Measurements from ENCODE around the gene P4HA2. TPM values are rescaled to one million over a fixed set of nuclear protein-coding genes. Genes with fewer than 3 reads are reported as not detected.

The P4HA2 gene
- total and polyA plus RNA-seq, 2 of the 8 experiments (the other 6 are each of a cell fraction or from before 2014, with no cell fraction given) = 7.4 to 9.3 TPM

GRCh38 chr5:132195727-132196126, 31.9 kb downstream of the P4HA2 start (continued):
- no peak for TF ChIP-seq CHD7 (IDR thresholded peaks at IDR 0.05; ENCODE audit: insufficient replicate concordance, low read length)
- TF ChIP-seq YY1 (IDR thresholded peaks at IDR 0.05; ENCODE audit: low read depth, low read length) = no peak
- no peak for TF ChIP-seq CEBPB (IDR thresholded peaks at IDR 0.05; ENCODE audit: low read depth, low read length)
- no peak for TF ChIP-seq CHD1 (IDR thresholded peaks at IDR 0.05; ENCODE audit: low read depth, low read length)
- TF ChIP-seq, protein P1, sequence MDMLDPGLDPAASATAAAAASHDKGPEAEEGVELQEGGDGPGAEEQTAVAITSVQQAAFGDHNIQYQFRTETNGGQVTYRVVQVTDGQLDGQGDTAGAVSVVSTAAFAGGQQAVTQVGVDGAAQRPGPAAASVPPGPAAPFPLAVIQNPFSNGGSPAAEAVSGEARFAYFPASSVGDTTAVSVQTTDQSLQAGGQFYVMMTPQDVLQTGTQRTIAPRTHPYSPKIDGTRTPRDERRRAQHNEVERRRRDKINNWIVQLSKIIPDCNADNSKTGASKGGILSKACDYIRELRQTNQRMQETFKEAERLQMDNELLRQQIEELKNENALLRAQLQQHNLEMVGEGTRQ (IDR thresholded peaks at IDR 0.05; ENCODE audit: low read length) = no peak
- no peak for TF ChIP-seq CBX8 (IDR thresholded peaks at IDR 0.05; ENCODE audit: borderline replicate concordance, low read depth, low read length)

All from H1 (cell line).